ENCODE data around the gene CEP72.
"Not testable (repeated sequence)": the region's sequence is repeated elsewhere in the genome, so short reads cannot be mapped to it uniquely, and the experiment has no call there.

CEP72 gene

DNA sequence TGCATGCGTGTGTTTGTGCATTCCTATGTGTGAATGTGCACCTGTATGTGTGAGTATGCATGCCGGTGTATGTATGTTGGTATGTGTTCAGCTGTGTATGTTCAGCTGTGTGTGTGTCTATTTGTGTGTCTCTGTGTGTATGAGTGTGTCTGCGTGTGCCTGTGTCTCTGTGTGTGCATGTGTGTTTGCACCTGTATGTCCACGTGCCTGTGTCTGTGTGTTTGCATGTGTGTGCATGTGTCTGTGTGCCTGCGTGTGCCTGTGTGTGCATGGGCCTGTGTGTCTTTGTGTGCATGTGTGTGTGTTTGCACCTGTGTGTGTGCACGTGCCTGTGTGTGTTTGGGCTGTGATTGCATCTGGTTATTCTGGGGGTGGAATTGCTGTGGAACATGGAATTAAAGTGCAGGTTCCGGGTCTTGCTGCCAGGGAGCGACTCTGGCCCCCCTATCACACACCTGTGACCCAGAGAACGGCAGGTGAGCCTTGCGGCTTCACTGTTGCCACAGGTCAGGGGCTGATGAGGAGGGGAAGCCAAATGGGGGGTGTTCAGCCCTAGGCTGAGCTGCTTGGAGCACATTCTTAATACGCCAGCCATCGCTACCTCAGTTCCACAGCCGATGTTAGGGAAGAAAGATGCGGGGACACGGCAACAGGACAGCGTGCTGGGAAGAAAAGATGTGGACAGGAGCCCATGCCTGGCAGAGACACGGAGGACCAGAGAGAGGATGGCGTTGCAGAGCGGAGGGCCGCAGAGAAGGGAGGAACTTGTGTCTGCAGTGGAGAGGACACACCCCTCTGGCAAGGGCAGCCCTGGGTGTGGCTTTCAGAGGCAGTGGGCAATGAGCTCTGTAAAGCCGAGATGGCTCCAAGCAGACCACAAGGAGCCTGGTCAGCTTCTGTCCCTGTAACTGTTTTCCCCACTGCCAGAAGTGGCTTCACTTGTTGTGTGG is 84.9 kb downstream of the CEP72 start:
- H3K4me1 ChIP-seq (ENCODE audit: insufficient read depth, low read length, severe bottlenecking); H3K27me3 ChIP-seq (ENCODE audit: insufficient read depth, low read length); H3K4me3 ChIP-seq (ENCODE audit: low read depth, low read length, poor library complexity, severe bottlenecking); H3K36me3 ChIP-seq (ENCODE audit: insufficient read depth, low read length); H3K9me3 ChIP-seq (ENCODE audit: low read length); H3K79me2 ChIP-seq (ENCODE audit: insufficient read depth, low read length); H3K4me2 ChIP-seq (ENCODE audit: low read length); H3F3A ChIP-seq (ENCODE audit: insufficient read depth, low read length); H4K20me1 ChIP-seq (ENCODE audit: insufficient read depth, low read length); H3K9ac ChIP-seq (ENCODE audit: low read length); H3K27ac ChIP-seq (ENCODE audit: low read depth, low read length, poor library complexity, severe bottlenecking); H2AFZ ChIP-seq (ENCODE audit: low read length); H3K9me2 ChIP-seq (ENCODE audit: low read depth, low read length): not testable (repeated sequence)
